GM19455 (cell line): Measurements from ENCODE around the gene XRCC3.

ENCODE experiments used
- ATAC-seq: cut with Tn5 transposase; IDR thresholded peaks from one replicate; pipeline ENCODE4 v1.9.1; 2021; ENCODE audit not compliant: unreplicated experiment

Gene XRCC3

DNA sequence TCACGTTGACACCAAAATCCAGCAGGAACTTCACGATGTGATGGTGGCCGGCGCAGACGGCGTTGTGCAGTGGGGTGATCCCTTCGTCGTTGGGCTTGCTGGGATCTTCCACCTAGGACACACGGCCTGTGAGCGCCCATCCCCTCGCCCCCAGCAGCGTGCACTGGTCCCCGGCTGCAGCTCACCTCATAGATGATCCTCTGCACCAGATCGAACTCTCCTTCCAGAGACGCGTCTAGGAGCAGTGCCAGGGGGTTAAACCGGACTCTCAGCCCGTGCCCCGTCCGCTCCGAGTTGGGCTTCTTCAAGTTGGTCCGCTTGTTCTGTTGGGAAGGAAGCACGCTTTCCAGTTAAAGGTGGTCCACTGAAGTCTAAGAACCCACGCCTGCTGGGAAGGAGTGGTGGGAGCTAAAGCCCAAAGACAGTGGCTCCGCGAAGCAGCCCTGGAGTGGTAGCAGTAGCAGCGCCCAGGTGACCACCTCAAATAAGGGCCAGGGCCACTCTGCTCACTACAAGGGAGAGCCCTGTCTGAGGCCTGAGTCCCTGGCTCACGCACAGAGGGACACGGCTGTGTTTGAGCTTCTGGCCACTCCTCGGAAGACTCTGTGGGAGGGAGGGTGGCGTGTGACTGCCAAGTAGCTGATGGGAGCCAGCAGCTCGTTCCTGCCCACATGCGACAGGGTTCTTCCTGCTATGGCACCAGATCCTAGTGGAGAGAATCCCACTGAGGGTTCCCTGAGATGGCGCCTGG, 23.6 kb upstream of the XRCC3 start:
- ATAC-seq = no peak

DNA sequence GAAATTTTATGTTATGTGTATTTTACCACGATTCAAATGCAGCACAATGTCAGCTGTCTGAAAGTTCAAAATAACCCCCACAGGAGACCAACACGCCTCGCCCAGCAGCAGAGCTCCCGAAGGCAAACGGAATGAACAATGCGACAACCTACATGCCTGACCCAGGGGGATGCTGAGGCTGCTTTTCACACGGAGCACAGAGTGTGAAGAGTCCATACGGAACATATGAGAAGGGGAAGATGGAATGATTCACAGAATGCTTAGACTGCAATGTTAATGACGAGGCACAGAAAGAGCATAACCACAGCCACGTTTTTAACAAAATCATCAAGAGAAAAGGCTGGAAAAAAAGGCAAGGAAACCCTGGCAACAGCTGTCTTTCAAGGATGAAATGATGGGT, 22.9 kb upstream of the XRCC3 start:
- no peak for ATAC-seq

DNA sequence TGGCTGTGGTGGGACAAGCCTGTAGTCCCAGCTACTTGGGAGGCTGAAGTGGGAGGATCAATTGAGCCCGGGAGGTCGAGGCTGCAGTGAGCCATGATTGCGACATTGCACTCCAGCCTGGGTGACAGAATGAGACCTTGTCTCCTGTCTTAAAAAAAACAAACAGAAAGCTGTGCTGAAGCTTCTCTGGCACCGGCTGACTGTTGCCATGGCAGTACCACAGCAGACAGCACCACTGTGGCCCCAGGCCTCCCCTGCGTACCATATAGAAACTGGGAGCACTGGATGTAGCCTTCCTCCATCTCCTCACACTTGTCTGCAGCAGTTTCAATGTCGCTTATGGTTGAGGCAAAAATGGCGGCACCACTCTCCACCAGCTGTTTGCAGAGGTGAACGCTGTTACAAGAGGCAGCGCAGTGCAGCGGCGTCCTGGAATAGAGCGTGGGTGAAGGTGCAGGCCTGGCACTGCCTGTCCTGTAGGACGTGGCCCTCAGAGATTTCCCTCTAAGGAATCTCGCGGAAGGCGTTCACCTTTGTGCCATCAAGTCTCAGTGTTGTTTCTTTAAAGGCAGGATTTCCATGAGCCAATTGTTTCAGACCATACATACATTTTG, 22.3 kb upstream of the XRCC3 start:
- no peak for ATAC-seq

DNA sequence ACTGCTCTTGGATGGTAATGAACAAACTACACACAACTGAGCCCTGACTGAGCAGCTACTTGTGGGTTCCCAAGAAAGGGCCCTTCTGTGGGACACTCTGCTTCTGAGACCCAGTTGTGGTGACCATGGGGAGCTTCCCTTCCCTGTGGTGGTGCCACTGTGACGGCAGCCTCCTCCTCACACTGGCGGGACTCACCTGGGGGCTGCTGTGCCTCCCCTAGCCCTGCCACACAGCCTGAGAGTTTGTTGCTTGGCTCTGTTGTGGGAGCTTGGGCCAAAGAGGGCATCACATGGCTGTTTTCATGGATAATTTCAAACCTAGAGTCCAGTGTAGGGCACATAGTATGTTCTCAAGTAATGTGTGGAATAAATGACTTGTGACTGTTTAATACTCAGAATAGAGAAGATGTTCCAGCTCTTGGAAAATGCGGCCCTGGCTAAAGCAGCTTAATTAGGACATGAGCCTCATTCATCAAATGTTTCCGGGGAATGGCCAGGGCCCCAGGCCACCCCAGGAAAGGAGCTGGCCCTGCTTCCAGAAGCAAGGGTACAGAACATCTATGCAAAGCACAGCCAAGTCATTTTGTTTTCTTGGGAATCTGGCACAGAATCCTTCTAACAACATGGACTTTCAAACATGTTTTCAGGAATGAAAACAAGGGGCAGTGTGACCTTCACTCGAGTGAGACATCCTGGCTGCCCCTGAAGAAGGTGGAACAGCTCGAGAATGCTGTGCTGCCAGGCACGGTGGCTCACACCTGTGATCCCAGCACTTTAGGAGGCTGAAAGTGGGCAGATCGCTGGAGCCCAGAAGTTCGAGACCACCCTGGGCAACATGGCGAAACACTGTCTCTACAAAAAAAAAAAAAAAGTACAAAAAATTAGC, 21.5 kb upstream of the XRCC3 start:
- no peak for ATAC-seq

DNA sequence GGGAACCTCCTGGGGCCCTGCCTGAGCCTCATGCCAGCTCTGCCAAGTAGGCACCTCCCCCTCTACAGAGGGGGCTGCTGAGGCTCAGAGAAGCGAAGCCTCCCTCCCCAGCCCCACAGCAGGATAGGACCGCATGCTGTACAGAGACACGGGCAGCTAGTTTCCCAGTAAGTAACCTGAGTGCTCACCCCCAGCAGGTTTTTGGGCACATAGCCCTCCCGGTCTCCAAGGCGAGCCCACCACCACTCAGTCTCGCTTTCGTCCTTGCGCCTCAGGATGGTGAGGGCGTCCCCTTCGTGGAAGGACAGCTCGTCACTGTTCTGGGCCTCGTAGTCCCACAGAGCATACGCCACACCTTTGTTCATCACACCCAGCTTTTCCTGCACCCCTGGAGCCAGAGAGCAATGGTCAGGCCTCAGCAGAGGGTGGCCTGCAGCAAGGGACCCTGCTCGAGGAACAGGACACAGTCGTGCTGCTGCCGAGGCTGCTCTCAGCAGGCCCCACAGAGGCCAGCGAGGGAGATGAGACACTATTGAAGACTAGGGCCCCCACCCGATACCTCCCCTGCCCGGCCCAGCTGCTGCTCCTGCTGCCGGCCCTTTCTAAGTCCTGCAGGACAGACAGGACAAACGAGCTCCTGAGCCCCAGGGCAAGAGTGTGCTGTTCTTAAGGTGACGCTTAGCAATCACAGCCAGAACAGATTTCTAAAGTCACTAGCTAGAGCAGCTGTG, 20.7 kb upstream of the XRCC3 start:
- ATAC-seq = no peak

DNA sequence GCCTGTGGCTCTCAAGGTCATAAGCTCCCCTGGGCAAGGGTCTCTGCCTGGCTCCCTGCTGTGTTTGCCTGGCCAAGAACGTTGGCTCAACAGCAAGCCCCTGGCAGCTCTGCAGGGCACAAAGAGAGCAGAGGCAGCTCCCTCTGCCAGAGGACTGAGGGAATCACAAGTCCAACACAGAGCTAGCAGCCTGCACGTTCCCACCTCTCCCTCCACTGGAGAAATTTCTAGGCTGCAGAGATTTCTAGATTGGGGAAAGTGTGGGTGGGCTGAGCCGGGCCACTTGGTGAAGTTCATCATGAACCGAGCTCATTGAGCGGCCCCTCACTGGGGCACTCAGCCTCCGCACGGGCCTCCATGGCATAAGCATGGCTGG, 20.2 kb upstream of the XRCC3 start:
- ATAC-seq = no peak

DNA sequence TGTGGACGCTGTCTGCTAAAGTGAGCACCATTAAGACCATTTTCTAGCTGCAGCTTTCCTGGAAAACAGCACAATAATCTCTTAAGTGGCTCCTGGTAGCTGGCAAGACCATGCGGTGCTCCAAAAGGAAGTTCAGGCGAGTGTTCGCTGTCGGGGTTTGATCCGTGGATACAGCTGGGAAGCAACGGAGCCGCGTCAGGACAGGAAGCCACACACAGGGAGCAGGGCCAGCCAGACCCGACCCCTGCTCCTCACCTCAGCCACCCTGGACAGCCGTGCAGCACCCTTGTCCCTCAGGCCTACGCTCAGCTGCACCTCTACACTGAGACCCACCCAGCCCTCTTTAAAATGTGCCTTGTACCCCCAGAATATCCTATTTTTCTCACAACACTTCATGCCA, 19.8 kb upstream of the XRCC3 start:
- no peak for ATAC-seq

DNA sequence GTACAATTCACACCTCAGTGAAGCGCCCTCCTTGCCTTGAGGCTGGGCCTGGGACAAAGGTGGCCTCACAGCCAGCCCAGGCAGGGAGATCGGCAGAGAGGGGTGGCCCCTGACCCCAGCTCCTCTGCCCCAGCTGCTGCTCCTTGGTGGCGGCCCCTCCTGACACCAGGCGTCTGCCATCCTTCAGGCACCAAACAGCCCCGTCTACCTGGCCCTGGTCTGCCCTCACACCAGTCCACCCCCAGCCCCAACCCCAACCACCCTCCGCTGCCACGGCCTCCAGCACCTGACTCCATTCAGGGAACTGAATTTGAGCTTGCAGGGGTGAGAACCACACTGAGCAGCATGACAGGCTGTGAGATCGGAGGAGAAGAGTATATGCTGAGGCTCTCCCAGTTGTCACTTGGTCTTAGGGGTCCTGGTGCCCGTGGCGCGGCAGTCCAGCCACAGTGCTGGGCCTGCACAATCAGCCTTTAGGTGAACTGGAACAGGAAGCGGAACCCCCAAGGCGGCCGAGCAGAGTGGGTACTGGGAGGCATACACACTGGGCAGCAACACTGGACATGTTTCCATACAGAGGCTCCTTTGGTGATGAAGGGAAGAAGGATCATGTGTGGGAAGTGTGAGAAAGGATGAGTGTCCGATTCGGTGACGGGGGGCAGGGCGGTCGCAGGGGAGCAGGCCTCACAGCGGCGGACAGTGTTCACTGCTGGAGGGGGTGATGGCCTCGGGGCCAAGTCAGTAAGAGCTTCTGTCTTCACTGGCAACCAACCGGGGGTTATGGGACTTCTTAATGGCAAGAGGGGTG, 19.0 kb upstream of the XRCC3 start:
- ATAC-seq = no peak

DNA sequence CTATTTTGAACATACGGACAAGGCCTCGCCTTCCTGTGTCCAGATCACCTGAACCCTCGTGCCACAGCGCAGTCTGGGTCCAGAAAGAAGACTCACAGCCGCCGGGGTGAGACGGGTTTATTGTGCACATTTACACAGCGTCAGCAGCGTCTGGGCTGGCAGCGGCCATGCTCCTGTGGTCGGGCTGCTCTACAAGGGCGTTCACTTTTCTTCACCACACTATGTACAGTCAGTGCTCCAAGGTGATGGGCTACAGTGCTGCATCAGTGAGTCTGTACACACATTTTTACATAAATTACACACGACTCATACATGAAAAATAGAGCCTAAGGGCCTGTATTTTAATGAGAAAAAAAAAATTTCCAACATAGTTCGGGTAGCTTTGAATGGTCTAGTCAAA, 18.4 kb upstream of the XRCC3 start:
- no peak for ATAC-seq

DNA sequence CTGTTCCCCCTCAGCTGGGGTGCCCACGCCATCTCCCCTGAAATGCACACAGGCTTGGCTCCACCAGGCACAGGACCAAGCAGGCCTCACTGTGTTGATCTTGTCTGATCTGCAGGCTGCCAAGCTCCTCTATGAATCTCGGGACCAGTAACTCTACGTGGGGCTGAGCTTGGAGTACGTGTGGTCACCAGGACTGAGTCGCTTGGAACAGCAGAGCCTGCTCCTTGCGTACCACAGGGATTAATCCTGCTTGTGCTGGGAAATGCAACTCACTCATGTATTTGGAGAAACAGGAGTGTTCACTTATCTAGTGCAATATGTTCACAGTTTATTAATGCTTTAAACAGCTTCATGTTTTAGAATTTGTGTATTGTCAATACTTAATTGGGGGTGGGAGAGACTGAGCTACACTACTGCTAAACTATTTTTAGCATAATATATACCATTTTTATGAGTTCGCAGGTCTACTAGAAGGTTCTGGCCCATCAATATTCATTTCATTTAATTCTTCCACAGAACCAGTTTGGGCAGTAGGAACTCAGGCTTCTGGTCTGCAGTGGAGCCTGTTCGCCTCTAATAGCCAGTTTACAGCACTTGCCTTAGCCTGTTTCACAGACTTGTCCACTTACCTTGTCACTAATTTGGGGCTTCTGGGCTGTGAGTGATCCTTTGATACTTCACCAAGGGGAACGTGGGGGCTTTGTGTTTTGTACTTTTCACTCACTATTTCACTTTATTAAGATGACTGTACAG, 17.8 kb upstream of the XRCC3 start:
- no peak for ATAC-seq

DNA sequence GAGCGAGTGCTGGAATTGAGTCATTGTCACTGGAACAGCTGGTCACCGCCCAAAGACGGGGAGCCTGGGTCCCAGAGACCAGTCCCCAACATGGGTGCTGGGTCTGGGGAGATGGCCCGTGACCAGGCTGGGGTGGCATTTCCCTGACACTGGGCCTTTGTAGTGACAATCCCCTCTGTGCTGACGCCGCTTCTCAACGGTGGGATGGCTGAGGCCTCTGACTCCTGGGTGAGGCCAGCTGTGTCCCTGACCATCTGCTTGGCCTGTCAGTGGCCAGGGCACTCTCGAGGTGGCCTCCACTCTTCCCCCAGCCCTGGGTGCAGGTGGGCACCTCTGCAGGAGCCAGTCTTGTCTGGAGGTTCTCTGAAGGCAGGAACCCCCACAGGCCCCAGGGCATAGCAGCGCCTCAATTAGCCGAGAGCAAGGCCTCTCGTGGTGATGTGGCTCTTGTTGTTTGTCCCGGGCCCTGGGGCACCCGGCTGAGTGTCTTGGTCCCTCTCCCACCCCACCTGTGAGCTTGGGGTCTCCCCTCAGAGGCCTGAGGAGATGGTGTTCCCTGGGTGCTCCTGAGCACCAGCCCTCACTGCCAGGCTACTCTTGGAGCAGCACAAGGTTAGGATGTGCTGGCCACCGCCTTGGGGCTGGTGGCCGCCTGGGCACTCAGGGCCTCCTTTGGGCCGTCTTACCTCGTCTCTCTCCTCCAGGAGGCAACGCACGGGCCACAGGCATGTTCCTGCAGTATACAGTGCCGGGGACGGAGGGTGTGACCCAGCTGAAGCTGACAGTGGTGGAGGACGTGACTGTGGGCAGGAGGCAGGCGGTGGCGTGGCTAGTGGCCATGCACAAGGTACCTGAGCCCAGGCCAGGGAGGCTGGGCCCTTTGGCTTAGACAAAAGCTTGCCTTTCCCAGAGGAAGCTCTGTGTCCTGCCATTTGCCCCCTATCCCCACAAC, 16.9 kb upstream of the XRCC3 start:
- no peak for ATAC-seq

DNA sequence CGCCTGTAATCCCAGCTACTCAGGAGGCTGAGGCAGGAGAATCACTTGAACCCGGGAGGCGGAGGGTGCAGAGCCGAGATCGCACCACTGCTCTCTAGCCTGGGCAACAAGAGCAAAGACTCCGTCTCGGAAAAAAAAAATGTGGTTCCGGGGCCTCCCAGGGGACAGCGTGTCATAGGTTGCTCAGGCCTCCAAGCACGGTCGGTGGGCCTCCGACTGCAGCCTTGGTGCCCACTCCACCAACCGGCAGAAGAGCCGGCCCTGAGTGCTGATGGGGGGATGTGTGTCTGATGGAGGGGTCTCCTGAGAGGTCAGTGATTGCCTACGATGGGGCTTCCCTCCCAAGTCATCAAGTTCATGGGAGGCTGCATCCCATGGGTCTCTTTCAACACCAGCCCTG, 16.2 kb upstream of the XRCC3 start:
- no peak for ATAC-seq

DNA sequence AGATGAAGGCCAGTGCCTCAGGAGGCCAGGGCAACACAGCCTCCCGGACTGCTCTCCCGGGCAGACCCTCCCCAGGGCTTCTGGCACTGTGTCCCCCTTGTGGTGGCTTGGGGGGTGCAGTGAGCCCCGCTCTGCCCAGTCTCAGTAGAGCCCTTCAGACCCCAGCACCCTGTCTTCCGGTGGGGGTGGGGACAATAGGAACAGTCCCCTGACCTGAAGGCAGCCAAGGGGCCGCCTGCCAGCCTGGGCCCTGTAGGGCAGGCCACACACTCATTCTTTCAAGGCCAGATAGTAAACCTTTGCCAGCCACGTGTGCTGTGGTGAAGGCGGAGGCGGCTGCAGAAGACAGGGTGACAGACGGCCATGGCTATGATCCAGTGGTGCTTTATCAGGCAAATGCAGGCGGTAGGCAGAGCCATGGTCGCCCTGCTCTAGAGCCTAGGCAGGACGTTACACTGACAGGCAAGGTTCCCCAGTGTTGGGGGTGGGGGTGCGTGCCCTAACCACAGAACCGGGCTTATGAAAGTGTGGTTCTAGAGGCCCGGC, 15.3 kb upstream of the XRCC3 start:
- ATAC-seq = no peak

DNA sequence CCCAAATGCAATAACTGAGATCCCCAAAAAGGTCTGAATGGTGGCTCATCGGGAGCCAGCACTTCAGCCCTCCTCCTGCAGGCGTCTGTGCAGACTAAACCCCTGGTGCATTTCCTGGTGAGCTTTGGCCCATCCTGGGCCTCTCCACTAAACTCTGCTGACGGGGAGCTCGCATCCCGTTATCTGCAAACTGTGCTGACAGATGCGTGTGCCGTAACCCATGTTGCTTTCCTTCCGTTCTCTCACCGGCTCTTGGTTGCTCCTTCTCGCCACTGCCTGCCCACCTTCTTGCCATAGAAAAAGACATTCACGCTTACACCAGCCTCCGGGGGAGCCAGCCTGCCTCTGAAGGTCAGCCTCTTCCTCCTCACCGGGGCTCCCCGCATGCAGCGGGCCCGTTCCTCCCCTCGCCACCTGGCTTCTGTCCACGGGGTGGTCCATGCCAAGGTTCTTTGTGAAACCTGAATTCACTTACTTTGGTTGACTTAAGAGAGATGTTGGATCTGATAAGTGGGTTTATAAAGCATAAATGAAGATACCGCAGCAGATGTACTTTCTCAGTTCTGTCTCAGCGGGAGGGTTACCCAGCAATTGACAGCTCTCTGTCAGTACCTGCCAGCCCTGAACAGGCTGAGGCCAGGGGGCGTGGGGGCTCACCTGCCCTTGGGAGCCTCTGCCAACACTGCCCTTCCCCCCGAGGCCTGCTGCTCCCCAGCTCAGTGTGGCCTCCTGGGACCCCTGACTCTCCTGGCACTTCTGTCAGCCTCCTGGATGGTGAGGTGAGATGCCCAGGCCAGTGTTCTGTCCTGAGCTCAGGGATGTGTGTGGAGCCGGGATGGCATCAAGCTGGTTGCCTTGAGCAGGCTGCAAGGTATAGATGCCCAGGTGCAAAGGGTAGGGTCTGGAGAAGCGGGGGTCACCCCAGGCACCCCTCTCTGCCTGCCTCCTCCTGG, 14.5 kb upstream of the XRCC3 start:
- ATAC-seq = no peak

DNA sequence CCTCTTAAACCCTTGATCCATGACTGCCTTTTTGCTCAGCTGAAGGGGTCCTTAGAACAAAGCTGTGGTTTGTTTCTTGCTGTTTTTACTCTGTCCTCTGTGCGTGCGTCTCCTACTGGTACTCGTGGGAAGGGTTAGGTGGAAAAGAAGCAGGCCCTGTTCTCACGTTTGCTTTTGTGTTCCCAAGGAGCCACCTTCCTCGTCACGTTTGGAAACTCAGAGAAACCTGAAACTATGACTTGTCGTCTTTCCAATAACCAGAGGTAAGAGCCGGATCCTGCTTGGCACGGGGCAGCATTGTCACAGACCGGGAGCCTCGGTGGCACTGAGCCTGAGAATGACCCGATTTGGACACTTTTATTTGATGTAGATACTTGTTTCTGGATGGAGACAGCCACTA, 13.5 kb upstream of the XRCC3 start:
- ATAC-seq = no peak

DNA sequence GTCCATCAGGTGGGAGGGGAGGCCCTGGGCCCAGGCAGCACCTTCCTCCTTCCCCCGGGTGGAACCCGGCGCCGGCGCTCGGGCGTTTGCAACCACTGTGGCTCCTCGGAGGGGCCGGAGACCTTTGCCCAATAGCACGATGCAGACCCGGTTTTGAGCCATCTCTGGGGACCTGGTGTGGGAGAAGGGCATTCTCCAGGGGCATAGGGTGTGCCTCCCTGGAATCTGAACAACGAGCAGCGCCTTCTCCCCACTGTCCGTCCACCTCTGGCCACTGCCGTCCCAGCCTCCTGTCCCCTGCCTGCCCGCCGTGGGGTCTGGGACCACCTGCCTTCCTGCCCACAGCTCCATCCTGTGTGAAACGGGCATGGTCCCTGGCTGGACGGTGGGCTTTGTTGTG, 12.9 kb upstream of the XRCC3 start:
- ATAC-seq = no peak

DNA sequence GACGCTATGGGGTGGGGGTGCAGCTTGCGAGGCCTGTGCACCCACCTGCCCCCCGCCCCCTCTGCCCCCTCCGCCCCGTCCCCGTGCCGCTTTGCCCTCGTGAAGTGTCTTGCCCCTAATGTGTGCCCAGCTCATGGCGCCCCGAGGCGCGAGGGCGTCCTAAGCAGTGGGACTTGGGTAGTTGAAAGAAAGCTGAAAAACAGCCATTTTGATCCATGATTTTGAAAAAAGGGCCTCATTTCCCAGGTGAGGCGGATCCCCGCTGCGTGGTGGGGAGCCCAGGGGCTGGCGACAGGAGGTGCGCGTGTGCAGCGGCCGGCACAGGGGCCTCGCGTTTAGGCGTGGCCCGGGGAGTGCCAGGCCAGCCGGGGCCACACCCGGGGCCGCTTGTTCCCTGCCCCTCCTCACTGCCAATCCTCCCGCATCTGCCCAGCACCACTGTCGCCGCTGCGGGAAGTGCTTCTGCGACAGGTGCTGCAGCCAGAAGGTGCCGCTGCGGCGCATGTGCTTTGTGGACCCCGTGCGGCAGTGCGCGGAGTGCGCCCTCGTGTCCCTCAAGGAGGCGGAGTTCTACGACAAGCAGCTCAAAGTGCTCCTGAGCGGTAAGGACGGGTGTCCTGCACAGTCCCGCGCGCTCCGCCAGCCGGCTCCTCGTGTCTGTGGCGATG, 12.2 kb upstream of the XRCC3 start:
- ATAC-seq = no peak
